HG03571 (cell line): Measurements from ENCODE around the gene TET2.

ENCODE experiments used
- ATAC-seq: cut with Tn5 transposase; IDR thresholded peaks from one replicate; pipeline ENCODE4 v1.9.1; 2021; ENCODE audit not compliant: unreplicated experiment

TET2 gene

DNA sequence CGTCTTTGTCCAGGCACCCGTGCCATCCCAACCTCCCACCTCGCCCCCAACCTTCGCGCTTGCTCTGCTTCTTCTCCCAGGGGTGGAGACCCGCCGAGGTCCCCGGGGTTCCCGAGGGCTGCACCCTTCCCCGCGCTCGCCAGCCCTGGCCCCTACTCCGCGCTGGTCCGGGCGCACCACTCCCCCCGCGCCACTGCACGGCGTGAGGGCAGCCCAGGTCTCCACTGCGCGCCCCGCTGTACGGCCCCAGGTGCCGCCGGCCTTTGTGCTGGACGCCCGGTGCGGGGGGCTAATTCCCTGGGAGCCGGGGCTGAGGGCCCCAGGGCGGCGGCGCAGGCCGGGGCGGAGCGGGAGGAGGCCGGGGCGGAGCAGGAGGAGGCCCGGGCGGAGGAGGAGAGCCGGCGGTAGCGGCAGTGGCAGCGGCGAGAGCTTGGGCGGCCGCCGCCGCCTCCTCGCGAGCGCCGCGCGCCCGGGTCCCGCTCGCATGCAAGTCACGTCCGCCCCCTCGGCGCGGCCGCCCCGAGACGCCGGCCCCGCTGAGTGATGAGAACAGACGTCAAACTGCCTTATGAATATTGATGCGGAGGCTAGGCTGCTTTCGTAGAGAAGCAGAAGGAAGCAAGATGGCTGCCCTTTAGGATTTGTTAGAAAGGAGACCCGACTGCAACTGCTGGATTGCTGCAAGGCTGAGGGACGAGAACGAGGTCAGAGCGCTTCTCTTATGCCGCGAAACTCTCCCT is at the start of gene TET2:
TSS of gene TET2 (plus strand) at position 601 of the 740 bp plus-strand sequence. CDS start 87,067 bp downstream, outside the sequence.
- peak; percentile 78 for ATAC-seq

GRCh38 chr4:105102016-105102415 is 44.7 kb upstream of the TET2 start:
- ATAC-seq = no peak

DNA sequence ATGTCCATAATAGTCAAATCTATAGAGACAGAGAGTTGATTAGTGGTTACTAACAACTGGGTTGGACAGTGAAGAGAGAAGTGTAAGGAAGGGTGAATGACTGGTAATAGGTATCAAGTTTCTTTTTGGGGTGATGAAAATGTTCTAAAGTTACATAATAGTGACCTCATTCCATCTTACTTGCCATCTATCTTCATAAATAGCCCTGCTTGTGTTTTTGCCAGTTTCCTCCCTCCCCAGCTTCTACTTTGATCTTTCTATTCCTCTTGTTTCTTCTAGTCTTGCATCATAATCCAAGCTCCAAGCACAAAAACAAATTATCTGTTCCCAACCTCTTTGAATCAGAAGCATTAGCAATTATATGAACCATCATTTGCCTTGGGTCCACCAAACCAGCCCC is 40.2 kb upstream of the TET2 start:
- ATAC-seq = no peak

DNA sequence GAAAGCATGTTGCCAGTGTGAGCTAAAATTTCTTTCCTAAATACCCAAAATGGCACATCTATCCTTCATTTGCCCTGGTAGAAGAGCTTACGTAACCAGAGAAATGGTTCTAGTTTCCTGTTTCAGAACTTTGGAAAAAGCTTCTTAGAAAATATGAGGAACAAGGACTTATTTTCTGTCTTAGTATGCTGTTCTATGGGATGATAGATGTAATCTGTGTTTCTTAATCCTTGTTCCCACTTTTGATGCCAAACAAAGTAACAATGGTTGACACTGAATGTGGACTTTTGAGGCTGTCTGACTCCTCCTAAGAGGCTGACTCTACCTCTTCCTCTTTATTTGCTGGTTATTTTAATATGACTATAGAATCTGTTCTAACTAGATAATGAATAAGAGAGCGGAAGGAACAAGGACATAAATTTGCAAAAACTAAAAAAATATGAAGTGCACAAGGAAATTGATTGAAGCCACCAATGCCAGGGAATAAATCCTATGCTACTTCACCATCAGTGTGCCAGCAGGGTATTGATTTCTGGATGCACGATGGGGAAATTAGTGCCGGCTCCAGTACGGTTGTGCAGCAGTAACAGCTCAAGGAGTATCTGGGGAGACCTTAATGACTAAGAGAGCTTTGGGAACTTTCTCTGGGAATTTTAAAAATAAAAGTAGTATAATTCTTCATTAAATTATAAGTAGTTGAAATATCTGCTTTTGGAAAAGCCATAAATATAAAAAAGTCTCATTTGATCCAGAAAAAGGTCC is 39.4 kb upstream of the TET2 start:
- no peak for ATAC-seq

DNA sequence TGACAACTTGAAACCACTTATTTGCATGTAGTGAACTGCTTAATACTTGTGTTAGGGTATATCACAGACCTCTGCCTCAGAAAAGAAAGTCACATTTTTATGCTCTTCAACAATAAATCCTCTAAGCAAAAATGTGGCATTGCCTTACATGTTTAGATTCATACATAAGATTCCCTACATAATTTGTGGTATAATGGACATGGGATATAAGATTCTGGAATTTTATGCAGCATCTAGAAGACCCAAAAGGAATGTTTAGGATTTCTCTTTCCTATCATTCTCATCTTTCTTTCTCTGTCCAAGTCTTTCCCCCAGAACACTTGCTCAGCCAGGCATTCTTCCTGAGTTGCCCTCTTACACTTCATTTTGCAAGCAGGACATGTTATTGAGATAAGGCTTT is 37.7 kb upstream of the TET2 start:
- no peak for ATAC-seq

DNA sequence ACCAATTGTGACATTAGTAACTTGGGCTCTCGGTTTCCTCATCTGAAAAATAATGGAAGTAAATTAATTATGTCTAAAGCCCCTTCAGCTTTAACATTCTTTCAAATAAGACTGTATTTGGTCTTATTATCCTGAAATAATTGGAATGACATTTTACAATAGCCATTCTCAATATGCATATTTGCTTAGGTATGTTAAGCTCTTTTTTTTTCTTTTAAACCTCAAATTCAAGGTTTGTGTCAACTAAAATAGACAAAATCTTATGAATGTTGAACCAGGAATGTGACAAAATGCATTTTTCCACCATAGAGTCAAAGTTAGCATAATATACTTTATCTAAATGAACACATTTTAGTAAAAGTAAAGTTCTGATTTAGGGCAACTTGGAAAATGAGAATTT is 34.4 kb upstream of the TET2 start:
- no peak for ATAC-seq

DNA sequence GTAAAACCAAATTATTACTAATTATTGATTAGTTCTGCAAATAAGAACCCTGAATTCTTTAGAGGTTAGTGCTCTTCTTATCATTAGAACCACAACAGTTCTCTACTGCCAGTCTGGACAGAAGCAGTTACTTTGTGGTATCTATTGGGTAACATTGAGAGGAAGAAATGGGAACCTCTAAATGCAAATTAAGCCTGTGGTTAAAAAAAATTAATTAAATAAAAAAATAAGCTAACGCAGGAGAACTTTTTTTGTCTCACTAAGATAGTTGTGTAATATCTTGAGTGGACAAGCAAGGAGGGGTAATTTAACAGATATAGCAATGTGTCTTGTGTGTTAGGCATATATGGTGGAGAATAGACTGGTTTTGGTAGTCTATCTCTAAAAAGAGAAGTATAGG is 32.9 kb upstream of the TET2 start:
- ATAC-seq = no peak

- no peak for ATAC-seq
Measured at GRCh38 chr4:105116616-105117319, 29.9 kb upstream of the TET2 start.

DNA sequence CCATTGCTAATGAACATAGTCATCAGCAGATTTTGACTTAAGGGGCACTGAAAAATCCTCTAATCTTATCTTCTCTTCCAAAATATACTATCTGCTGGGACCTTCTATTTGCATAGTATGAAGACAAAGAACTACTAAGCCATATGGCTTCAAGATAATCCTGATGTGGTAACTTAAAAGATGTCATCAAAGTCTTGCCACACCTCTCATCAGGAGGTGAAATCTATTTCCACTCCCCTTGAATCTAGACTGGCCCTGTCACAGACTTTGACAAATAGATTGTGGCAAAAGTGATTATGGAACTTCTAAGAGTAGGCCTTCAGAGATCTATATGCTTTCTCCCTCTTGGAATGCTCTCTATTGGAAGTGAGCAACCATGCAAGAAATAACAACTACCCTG is 27.3 kb upstream of the TET2 start:
- no peak for ATAC-seq

DNA sequence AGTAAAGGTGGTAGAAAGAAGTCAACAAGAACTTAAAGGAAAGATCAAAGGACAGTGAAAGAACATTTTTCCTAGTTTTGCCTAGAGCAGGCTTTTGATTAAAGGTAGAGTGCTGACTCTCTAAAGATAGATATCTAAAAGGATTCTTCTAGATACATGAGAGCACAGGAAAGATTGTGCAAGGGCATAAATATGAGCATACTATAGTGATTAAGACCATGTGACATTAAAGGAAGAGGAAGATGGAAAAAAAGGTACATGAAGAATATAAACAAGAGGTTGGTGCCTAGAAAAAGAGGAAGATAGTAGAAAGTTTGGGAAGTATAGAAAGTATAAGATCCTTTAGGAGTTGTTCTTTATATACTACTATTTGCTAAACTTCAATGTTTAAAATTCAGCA is 26.1 kb upstream of the TET2 start:
- ATAC-seq = no peak

DNA sequence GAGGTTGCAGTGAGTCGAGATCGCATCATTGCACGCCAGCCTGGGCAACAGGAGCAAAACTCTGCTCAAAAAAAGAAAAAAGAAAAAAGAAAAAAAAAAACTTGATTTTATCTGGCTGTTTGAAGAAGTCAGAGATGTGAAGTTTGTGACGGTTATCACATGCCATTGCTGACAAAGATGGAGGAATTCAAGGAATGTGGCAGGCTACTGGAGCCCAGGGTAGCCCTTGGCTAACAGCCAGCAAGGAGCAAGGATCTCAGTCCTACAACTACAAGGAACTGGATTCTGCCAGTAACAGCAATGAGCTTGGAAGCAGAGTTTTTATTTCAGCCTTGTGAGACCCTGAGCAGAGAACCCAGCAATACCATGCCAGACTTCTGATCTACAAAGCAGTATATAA is 24.3 kb upstream of the TET2 start:
- no peak for ATAC-seq

GRCh38 chr4:105126311-105127169 is 20.1 kb upstream of the TET2 start:
- ATAC-seq = peak; percentile 75

DNA sequence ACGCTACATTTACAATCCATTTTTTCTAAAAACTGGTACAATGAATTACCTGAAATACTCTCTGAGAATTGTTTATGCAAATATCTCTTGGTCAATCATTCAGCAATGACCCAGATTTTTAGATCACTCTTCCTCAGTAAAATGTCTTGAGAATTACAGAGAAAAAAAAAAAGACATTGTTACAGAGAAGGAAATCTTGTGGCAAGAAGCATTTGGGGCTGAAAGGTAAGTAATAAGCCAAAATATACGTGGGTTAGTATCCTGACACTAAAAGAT is 19.6 kb upstream of the TET2 start:
- no peak for ATAC-seq

DNA sequence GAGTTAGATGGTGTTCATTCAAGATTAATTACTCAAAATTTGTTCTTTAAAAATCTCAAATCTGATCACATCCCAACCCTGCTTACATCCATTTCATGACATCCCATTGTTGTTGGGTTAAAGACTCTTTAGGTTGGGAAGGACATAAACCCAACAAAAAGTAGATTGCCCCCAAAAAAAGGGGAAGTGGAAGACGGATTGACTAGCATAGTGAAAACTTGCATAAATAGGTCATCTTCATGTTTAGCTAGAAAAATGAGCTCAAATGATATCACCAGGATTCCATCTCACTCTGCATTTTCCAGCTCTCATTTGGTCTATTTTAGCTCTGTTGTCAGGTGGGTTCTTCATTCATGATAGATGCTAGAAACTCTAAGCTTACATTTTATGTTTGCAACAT is 18.5 kb upstream of the TET2 start:
- no peak for ATAC-seq

DNA sequence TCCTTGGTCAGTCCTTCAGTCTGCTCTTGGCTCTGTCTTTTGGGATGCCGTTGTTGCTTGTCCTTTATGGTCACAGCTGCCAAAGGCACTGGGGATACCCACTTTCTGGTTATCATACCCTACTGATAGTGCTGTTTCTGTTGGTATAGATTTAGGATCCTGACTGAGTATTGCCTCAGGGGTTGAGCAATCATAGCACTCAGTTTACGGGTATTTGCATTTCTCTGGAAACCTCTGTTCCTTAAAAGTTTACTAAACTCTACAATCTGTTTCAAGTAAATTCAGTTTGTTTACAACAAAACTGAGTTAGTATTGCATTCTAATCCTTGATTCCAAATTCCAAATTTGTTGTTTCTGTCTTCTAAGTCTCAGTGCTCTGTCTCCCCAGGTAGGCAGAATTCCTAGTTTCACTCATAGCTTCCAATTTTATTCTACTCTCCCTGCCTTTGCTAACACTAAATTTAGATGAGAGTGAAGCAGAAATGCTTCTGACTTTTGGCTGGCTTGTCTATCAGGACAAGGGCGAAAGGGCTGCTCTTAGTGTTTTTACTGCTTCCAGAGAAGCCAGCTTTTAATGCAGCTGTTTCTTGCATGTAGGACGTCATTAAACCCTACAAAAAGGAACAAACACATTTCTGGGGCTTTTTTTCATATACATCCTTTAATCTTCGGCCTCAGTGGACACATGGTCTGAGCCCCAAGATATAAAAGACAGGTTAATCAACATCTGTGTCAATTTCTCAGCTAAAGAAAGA is 17.2 kb upstream of the TET2 start:
- ATAC-seq = no peak

DNA sequence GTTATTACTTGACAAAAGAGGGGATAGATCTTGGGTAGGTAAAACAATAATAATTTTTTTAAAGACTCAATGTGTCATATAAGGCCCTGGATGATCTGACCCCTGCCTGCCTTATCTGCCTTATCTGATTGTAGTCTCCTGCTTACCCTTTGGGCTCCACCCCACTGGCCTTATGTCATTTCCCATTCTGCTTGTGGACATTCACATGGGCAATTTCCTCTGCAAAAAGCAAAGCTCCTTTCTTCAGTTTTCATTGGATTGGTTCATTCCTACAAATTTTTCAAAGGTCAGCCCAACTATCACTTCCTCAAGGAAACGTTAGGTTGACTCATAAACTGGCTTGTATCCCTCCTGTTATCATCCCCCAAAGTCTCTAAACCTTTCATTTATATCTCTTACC is 15.7 kb upstream of the TET2 start:
- no peak for ATAC-seq

- no peak for ATAC-seq
Measured at GRCh38 chr4:105133976-105134375, 12.7 kb upstream of the TET2 start.

- ATAC-seq = peak; percentile 65
Measured at GRCh38 chr4:105135785-105136184, 10.9 kb upstream of the TET2 start.

DNA sequence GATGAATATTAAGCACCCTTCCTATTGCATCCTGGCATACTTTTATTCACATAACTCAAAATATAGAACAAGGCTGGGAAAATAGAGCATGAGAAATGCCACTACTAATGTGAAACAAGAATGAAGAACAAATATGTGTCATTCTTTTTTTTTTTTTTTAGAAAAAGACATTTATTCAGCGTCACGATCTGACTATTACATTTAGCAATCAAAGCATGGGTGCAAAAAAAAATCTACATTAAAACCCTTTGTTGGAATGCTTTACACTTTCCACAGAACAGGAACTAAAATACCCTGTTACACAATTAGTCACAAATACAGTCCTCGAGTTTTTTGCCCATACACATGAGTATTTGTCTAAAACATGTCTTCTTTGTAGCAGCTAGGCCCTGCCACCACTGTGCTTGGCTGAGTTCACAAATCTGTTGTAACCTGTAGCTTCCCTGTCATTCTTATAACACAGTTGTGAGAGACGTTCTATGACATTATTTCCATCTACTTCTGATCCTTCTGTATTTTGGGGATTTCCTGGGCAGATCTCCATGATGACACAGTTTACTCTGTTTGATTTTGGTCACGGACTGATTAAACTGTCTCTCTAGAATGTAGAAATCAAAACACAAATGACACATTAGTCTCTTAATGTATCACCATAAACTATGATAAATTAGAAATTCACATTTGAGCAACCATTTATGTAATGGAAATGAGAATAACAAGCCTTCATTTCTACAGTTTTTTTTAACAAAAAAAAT is 9.4 kb upstream of the TET2 start:
- no peak for ATAC-seq

- no peak for ATAC-seq
Measured at GRCh38 chr4:105139646-105140045, 7.0 kb upstream of the TET2 start.
